Vagina (tissue), 2 donors: ENCODE measurements around the gene TPSG1.

ENCODE experiments used
- POLR2A ChIP-seq, 2 donors: fragments of 450-650 bp; IDR thresholded peaks; one replicate each; pipeline ENCODE4 v1.6.1; 2017; ENCODE audit warnings: antibody characterized with exemption in 2 of 2, mild to moderate bottlenecking in 2 of 2, moderate library complexity in 2 of 2
- POLR2AphosphoS5 ChIP-seq, 2 donors: sonication (generic); formaldehyde crosslinking; IDR thresholded peaks; one replicate each; pipeline ENCODE4 v1.9.0; 2017; ENCODE audit warnings: antibody characterized with exemption in 2 of 2, mild to moderate bottlenecking in 2 of 2, low read depth in 1 of 2; ENCODE audit not compliant: insufficient read depth in 1 of 2
- TF ChIP-seq, protein P1 (sequence below), 3 experiments: fragments of 450-650 bp in 2 of 3; fragments of 200-600 bp in 1 of 3; sonication (generic) in 1 of 3; IDR thresholded peaks; one replicate each; pipeline ENCODE4 v1.5.1; 2017 to 2019; ENCODE audit warnings: antibody characterized with exemption in 3 of 3, mild to moderate bottlenecking in 2 of 3, moderate library complexity in 2 of 3

DNA sequence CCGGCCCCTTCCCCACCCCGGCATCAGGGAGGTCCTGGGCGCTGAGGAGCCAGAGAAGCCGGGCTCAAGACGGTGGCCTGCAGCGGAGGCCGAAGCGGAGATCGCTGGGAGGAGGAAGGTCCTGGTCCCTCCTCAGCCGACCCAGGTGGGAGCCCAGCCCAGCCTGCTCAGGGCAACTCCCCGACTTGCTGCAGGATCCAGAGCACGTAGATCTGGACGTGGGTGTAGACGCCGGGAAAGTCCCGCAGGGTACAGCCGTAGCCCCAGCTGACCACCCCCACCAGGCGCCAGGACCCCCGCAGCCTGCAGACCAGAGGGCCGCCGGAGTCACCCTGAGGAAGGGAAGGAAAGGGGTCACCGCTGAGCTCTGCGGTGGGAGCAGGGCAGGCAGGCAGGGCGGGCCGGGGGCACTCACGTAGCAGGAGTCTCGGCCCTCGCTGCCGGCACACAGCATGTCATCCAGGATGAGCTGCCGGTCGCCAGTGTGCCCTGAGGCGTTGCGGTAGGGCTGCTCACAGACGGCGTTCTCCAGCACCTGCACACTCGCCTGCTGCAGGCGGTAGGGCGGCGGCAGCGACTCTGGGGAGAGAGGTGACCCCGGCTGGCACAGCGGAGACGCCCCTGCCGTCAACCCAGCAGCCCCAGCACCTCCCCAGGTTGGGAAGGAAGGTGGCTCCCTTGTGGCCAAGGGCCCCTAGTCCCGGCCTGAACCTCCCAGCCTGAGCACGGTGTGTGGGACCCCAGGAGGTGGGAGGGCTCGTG, 36.2 kb upstream of the TPSG1 start:
- TF ChIP-seq, protein P1, sequence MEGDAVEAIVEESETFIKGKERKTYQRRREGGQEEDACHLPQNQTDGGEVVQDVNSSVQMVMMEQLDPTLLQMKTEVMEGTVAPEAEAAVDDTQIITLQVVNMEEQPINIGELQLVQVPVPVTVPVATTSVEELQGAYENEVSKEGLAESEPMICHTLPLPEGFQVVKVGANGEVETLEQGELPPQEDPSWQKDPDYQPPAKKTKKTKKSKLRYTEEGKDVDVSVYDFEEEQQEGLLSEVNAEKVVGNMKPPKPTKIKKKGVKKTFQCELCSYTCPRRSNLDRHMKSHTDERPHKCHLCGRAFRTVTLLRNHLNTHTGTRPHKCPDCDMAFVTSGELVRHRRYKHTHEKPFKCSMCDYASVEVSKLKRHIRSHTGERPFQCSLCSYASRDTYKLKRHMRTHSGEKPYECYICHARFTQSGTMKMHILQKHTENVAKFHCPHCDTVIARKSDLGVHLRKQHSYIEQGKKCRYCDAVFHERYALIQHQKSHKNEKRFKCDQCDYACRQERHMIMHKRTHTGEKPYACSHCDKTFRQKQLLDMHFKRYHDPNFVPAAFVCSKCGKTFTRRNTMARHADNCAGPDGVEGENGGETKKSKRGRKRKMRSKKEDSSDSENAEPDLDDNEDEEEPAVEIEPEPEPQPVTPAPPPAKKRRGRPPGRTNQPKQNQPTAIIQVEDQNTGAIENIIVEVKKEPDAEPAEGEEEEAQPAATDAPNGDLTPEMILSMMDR (IDR thresholded peaks at IDR 0.05): no peak
- TF ChIP-seq POLR2AphosphoS5 (IDR thresholded peaks at IDR 0.05; ENCODE audit: insufficient read depth in 1 of 2, low read depth in 1 of 2) (no peak), POLR2A (IDR thresholded peaks at IDR 0.05) (no peak)
